SK-N-MC (cell line): ENCODE data around the gene CDK6.

Experiments
- EZH2 ChIP-seq: fragments of 200-600 bp; sonication (generic); IDR thresholded peaks from one replicate; pipeline ENCODE4 v1.6.1; 2017; ENCODE audit warnings: antibody characterized with exemption
- FOXP2 ChIP-seq: optimal IDR thresholded peaks from 2 replicates; pipeline ENCODE3; 2011; ENCODE audit warnings: mild to moderate bottlenecking, moderate library complexity; ENCODE audit not compliant: insufficient read depth; ENCODE audit errors: extremely low read length, control extremely low read depth
- POLR2AphosphoS5 ChIP-seq: IDR thresholded peaks from 2 replicates; pipeline ENCODE4 v1.6.1; 2012; ENCODE audit warnings: mild to moderate bottlenecking, low read depth, low read length, borderline replicate concordance

- no peak for TF ChIP-seq POLR2AphosphoS5
- TF ChIP-seq EZH2 = no peak
- TF ChIP-seq FOXP2 = no peak
Measured at GRCh38 chr7:92653136-92653535, 183.2 kb downstream of the CDK6 start.
